Esophagus squamous epithelium (tissue), 5 donors: Measurements from ENCODE around the gene BMPER. TPM values are rescaled to one million over a fixed set of nuclear protein-coding genes. Genes with fewer than 3 reads are reported as not detected.

Experiments
- DNase-seq: peaks from one replicate; lab custom pipeline; 2025; lab: John Stamatoyannopoulos, UW
- H3K27ac ChIP-seq, 4 donors: fragments of 200-600 bp; sonication (generic); one replicate each; pipeline ENCODE4 v1.5.1; 2016 to 2019; ENCODE audit warnings: mild to moderate bottlenecking in 1 of 4
- H3K27me3 ChIP-seq, 4 donors: fragments of 200-600 bp; sonication (generic); 1 replicate in 3 of 4; 2 replicates in 1 of 4; pipeline versions ENCODE4 v1.5.1 to v1.6.0; 2017 to 2021; ENCODE audit warnings: antibody characterized with exemption in 1 of 4
- H3K36me3 ChIP-seq, 3 donors: fragments of 200-600 bp; sonication (generic); one replicate each; pipeline ENCODE4 v1.5.1; 2016 to 2019
- H3K4me1 ChIP-seq, 3 donors: fragments of 200-600 bp; sonication (generic); one replicate each; pipeline ENCODE4 v1.5.1; 2017 to 2019
- H3K4me3 ChIP-seq, 4 donors: fragments of 200-600 bp; sonication (generic); 1 replicate in 3 of 4; 2 replicates in 1 of 4; pipeline ENCODE4 v1.5.1; 2016 to 2019; ENCODE audit warnings: mild to moderate bottlenecking in 2 of 4, moderate library complexity in 1 of 4
- H3K9me3 ChIP-seq, 3 donors: fragments of 200-600 bp; sonication (generic); one replicate each; pipeline ENCODE4 v1.5.1; 2016 to 2019
- CTCF ChIP-seq, 6 experiments: fragments of 450-650 bp in 4 of 6; fragments of 200-600 bp in 2 of 6; sonication (generic) in 2 of 6; IDR thresholded peaks; one replicate each; pipeline ENCODE4 v1.5.1; 2016 to 2019; ENCODE audit warnings: antibody characterized with exemption in 6 of 6, mild to moderate bottlenecking in 4 of 6, moderate library complexity in 4 of 6
- POLR2A ChIP-seq, 4 donors: fragments of 450-650 bp; IDR thresholded peaks; one replicate each; pipeline ENCODE4 v1.6.1; 2017; ENCODE audit warnings: antibody characterized with exemption in 4 of 4, mild to moderate bottlenecking in 4 of 4, moderate library complexity in 3 of 4
- WGBS, 2 donors: methylation state at CpG; one replicate each; pipeline ENCODE4 v1.1.5; 2018; 5-methylcytosine and 5-hydroxymethylcytosine counted together
- intact Hi-C: fragments of 100-400 bp; cut with DNase I; formaldehyde crosslinking; loops from one replicate; pipeline ENCODE4 v1.15.0; 2022
- total RNA-seq, 4 donors: library from RNA; depleted of rRNA; stranded (reverse); fragments of >200 nt; gene quantifications; one replicate each; pipeline ENCODE4 v1.1.0, GENCODE V29; 2016
- donor health status: DM: yes; HTN: yes; CAD: no.

BMPER gene
- total RNA-seq, 4 donors from 2014 or later: 0.11 to 0.76 (median 0.34) TPM

GRCh38 chr7:33940503-33940902 is 35.2 kb downstream of the BMPER start:
- no peaks in the 10 kb centered on the region for H3K9me3 ChIP-seq
- no peaks in the 10 kb centered on the region for H3K27me3 ChIP-seq
- intact Hi-C loops: no loop called here
- H3K27ac ChIP-seq: no peak overlapping the region
- TF ChIP-seq CTCF (IDR thresholded peaks at IDR 0.05): no peak
- TF ChIP-seq POLR2A (IDR thresholded peaks at IDR 0.05): no peak
- no peaks in the 10 kb centered on the region for H3K36me3 ChIP-seq
- H3K4me1 ChIP-seq: no peaks in the 10 kb centered on the region
- DNase-seq: no peak
- H3K4me3 ChIP-seq: no peak overlapping the region

GRCh38 chr7:33941418-33941817 is 36.1 kb downstream of the BMPER start:
- Histone ChIP-seq H3K9me3 (no peaks in the 10 kb centered on the region), H3K27ac (no peak overlapping the region), H3K27me3 (no peaks in the 10 kb centered on the region), H3K4me3 (no peak overlapping the region), H3K36me3 (no peaks in the 10 kb centered on the region), H3K4me1 (no peaks in the 10 kb centered on the region)
- TF ChIP-seq CTCF (IDR thresholded peaks at IDR 0.05) (no peak), POLR2A (IDR thresholded peaks at IDR 0.05) (no peak)
- intact Hi-C loops: no loop called here
- 89 to 92% methylated on average over 6 of the region's 6 CpGs for WGBS, 2 donors
- DNase-seq: no peak

GRCh38 chr7:33946094-33946699 is 40.9 kb downstream of the BMPER start:
- Histone ChIP-seq H3K4me1 (no peaks in the 10 kb centered on the region), H3K27ac (no peak overlapping the region), H3K9me3 (no peaks in the 10 kb centered on the region), H3K4me3 (no peak overlapping the region), H3K36me3 (no peaks in the 10 kb centered on the region), H3K27me3 (no peaks in the 10 kb centered on the region)
- DNase-seq: no peak
- intact Hi-C loops: no loop called here
- 45 to 71% methylated on average over 3 of the region's 3 CpGs for WGBS, 2 donors
- TF ChIP-seq CTCF (IDR thresholded peaks at IDR 0.05) (no peak), POLR2A (IDR thresholded peaks at IDR 0.05) (no peak)

GRCh38 chr7:33950047-33950714 is 44.8 kb downstream of the BMPER start:
- H3K27ac ChIP-seq: no peak overlapping the region
- no peaks in the 10 kb centered on the region for H3K4me1 ChIP-seq
- WGBS, 2 donors: 81 to 97% methylated on average over 3 to 5 of the region's 5 CpGs
- H3K9me3 ChIP-seq: no peaks in the 10 kb centered on the region
- TF ChIP-seq CTCF (IDR thresholded peaks at IDR 0.05): no peak
- no peak for TF ChIP-seq POLR2A (IDR thresholded peaks at IDR 0.05)
- H3K27me3 ChIP-seq: no peaks in the 10 kb centered on the region
- DNase-seq: no peak
- no peak overlapping the region for H3K4me3 ChIP-seq
- H3K36me3 ChIP-seq: no peaks in the 10 kb centered on the region
- intact Hi-C loops: no loop called here

- TF ChIP-seq CTCF (IDR thresholded peaks at IDR 0.05): no peak
- TF ChIP-seq POLR2A (IDR thresholded peaks at IDR 0.05): no peak
- intact Hi-C loops: no loop called here
- Histone ChIP-seq H3K4me1 (no peaks in the 10 kb centered on the region), H3K9me3 (no peaks in the 10 kb centered on the region), H3K36me3 (no peaks in the 10 kb centered on the region), H3K27ac (no peak overlapping the region), H3K27me3 (no peaks in the 10 kb centered on the region), H3K4me3 (no peak overlapping the region)
- WGBS, 2 donors: 83 to 95% methylated on average over 1 to 3 of the region's 3 CpGs
- DNase-seq: no peak
These were observed 47.5 kb downstream of the BMPER start for GRCh38 chr7:33952824-33953223.
